NT2/D1 (cell line): Measurements from ENCODE around the gene SGCD.

Experiments used
- SUZ12 ChIP-seq: IDR thresholded peaks from 2 replicates; pipeline ENCODE4 v1.6.1; 2011; ENCODE audit not compliant: insufficient read length, insufficient read depth; ENCODE audit errors: extremely low read depth
- YY1 ChIP-seq: IDR thresholded peaks from 2 replicates; pipeline ENCODE4 v1.6.1; 2011; ENCODE audit not compliant: insufficient read length, insufficient read depth
- ZNF274 ChIP-seq: IDR thresholded peaks from 2 replicates; pipeline ENCODE4 v1.6.1; 2011; ENCODE audit warnings: mild to moderate bottlenecking, low read depth, low read length

DNA sequence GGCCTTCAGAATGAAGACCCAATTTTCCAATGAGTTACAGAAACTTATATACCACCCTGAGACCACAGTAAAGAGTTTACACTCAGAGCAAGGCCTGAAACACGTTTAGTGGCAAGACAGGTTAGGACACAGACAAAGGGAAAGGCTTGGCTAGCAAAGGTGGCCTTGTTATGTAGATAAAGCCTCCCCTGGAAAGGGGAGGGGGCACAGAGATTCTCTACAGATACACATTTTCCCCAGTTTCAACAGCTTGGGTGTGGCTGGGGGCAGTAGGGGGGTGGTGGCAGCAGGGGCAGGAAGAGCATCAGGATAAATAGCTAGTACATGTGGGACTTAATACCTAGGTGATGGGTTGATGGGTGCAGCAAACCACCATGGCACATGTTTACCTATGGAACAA lies 471.2 kb downstream of the SGCD start:
- TF ChIP-seq YY1 (no peak), ZNF274 (no peak), SUZ12 (no peak)
